HG02840 (cell line): ENCODE results near the gene SDC3.

Experiments
- ATAC-seq: cut with Tn5 transposase; IDR thresholded peaks from one replicate; pipeline ENCODE4 v1.9.1; 2021; ENCODE audit warnings: mild to moderate bottlenecking, moderate library complexity, moderate number of reproducible peaks; ENCODE audit not compliant: unreplicated experiment, low FRiP score

Gene SDC3

DNA sequence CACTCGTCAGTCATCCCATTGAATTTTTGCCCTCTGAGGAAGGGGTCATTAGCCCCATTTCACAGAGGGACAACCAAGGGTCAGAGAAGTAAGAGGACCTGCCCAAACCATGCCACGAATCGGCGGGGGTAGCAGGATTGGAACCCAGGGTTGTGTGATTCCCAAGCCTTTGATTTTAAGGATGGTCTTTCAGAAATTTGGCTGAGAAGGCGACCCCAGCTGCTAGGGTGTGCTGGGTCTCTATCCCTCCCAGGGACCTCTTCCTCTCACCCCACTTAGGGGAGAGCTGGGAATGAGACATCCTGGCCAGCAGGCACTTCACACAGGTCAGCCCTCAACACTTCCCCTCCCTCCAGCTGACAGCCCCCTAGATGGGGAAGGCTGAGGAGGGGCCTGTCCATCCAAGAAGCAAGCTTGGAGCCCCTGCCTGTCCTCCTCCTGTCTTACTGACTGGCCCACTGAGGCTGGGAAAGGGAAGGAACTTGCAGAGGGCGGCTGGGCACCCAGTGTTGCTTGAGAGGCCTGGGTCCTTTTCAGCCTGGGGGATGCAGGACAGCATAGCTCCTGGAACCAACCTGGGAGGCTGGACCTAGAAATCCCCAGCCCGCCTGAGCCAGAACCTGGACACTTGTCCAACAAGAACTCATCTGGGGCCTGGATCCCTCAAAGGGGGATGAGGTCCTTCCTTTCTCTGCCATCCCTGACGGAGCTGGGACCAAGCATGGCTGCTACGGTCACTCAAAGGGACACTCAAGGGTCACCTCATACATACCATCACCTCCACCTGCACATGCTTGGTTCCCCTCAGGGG is 1.7 kb downstream of the SDC3 start:
- ATAC-seq: no peak

DNA sequence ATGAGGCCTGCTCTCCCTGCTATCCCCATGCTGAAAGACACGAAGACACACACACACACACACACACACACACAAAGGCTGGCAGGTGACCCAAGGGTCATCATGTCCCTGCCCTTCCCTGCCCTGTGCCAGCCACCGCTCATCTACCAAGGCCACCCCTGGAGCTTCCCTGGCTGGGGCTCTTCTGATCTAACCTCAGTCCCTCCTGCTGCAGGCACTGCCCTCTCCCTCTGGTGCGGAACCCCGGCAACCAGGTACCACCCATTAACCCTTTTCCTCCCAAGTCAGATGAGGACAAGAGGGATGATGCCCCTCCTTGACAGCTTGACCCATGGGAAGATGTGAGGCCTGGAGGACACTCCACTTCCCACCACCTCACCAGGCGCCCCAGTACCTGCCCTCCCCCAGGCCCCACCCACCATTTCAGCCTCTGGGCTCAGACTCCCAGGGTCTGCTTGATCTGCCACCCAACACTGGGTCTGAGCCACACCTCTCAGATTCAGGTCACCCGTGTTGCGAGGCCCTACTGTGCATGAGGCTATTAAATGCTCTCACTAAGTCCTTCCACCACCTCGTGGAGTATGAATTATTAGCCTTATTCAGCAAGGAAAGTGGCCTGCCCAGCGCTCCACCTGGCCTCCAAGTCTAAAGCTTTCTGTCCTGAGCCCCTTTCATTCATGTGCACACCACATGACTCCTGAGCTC is 2.5 kb downstream of the SDC3 start:
- ATAC-seq: no peak

GRCh38 chr1:30905403-30905802 is 3.2 kb downstream of the SDC3 start:
- ATAC-seq: no peak

DNA sequence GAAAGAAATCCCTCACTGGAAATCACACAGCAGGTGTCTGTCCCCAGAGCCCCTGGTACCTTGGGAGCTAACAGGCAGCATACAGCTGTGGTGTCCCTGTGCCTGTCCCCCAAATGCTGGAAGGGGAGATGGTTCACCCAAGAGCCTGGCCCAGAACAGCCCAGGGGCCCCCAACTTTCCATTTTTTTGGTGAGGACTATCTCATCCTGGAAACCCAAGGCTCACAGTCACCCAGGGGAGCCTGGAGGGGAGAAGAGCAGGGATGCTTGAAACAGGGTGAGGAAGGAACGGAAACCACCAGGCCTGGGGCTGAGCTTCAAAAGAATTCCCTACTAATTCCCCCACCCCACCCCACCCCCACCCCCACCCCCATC is 3.6 kb downstream of the SDC3 start:
- ATAC-seq: no peak

- ATAC-seq: no peak
Measured at GRCh38 chr1:30904191-30904961, 4.2 kb downstream of the SDC3 start.

- ATAC-seq: no peak
Measured at GRCh38 chr1:30903343-30904034, 5.1 kb downstream of the SDC3 start.

DNA sequence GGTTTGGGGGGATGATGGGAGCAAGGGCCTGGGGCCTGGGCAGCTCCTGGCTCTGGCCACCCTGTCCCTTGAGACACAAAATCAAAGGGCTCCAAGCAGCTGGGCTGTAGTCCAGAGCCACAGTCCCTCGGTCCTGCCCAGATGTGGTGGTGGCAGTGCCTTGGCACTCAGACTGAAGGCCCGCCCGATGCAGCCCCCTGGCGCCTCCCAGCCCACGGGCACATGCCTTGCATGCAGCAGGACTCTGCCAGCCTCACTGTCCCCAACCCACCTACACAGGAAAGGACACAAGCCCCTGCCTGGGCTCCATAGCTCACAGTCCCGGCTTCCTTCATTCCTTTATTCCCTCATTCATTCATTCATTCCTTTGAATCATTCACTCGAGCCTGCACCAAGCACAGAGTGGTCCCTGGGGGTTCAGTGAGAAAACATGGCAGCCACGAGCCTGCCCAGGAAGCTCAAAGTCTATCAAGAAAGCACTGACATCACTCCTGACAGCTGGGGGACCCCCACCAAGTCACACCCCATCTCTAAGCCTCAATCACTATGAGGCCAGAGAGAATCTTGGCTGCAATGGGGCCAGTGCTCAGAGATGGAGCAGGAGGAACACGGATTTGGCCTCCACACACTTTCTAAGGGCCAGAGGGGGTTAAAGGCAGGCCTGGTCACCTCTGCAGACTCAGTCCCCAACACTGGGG is 5.8 kb downstream of the SDC3 start:
- ATAC-seq: no peak

DNA sequence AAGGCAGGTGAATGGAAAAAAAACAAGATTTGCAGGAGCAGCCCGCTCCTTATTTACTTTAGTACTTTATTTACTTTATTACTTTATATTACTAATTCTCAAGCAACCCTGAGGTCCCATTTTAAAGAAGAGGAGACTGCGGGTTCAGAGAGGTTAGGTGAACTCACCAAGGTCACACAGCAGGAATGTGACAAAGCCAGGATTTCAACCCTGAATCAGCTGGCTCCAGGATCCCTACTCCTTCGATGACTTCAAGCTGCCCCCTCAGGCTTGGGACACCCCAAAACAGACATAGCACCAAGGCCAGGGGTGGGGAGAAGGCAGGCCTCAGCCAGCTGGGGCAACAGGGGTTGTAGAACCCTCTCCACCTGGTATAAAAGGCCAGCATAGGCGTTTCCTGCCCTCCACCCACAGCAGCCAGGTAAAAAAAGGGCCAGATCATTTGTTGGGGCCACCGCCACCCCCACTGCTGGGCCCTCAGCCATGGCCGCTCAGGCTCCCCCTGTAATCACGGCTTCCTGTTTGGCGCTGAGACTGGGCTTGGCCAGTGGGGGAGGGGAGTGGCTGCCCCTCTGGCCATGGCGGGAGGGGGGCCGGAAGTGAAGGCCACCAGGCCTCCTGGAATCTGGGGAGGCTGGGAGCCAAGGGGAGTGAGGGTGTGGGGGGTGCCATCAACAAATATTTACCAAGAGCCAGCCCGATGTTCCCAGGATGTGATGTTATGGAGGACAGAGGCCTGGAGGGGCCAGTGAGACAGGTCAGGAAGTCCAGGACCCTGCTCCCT is 6.6 kb downstream of the SDC3 start:
- ATAC-seq: no peak

DNA sequence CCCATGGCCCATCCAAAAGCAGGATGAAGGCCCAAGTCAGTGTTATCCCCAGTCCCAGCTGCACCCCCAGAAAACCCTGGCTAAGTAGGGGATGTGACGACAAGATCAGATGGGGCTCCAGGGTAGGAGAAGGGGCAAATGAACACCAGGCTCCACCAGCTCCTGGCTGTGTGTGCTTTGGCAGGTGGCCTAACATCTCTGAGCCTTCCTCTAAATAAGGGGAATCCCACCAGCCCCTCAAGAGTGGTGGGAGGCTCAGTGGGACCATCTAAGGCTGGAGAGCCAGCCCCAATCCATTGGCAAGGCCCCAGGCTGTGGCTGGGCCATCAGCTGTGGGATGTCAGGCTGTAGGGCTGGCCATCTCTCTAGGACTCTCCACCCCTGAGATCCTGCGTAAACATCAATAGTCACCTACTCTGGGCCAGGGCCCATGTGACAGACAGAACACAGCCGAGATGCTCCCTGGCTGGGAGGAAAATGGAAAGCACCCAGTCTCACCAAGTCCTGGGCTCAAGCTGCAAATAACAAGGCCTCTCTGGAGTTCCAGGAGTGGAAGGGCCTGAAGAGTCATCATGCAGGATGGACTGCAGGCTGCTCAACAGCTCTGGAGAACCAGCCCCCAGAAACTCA is 7.5 kb downstream of the SDC3 start:
- ATAC-seq: no peak

GRCh38 chr1:30900486-30900885 is 8.1 kb downstream of the SDC3 start:
- no peak for ATAC-seq

DNA sequence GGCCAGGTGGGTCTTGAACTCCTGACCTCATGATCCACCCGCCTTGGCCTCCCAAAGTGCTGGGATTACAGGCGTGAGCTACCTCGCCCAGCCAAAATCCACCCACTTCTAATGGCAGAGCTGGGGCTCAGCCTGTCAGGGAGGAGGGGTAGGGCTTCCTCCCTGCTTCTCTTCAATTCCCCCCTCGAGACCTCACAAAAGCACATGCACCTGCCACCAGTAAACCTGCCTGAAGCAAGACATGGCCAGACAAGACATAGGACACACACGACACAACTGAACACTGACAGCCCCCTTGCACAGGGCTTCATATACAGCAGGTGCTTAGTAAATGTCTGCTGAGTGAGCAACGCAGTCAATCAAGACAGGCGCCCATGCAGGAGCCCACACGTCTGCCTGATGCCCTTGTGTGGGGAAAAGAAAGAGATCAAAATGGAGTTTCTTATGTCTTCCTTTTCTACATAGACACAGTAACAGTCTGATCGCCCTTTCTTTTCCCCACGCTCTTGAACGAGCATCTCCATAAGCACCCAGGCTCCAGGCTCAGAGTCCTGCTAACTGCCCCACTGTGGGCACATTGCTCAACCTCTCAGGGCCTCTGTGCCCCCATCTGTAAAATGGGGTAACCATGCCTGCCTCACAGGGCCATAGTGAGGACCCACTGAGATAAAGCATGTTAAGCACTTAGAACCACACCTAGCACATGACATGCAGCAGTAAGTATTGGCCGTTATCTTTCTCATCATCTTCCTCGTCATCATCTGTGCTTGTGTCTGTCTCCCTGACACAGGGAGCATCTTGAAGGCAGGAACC is 8.8 kb downstream of the SDC3 start:
- ATAC-seq: no peak

DNA sequence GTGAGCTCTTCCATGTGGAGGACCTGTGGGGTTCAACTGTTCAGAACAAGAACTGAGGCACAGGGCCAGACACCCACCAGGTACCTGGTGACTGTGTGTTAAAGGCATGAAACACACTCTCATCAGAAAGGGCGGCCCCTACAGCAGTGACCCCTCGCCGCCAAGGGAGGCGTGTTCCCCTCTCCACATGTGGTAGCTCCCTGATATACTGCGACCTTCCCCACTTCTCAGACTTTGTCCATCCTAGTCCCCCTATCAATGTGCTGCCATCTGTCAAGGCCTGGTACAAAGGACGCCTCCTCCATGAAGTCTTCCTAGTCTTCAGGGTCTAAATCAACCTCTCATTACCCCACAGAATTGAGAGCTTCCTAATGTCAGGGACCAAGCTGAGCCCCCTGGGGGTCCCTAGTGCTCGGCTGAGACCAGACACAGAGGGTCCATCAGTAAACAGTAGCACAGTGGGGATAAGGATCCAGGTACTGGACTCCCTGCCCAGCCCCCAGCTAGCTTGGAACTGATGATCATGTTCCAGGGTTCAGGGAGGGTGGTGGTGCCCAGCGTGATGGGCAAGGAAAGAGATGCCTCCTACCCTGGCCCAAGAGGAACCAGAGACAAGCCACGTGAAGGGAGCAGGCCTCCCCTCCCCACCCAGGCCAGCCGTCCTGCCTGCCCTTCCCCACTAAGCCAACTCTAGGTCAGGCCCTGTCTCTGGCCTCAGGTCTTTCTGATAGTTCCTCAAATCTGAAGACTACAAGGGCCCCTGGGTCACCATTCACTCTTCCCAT is 10.3 kb downstream of the SDC3 start:
- no peak for ATAC-seq

DNA sequence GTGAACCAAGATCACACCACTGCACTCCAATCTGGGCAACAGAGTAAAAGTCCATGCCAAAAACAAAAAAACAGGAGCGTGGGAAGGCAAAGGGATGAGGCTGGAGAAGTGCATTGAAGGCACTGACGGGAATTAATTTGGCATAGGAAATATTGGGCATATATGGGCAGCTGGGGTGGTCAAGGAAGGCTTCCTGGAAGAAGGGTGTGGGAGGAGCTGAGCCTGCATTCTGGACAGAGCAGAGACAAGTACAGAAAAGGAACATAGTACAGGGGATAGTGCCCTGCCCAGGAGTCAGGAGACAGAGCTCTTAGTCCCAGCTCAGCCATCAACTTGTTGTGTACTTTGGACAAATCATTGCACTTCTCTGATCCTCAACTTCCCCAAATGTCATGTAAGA is 11.7 kb downstream of the SDC3 start:
- ATAC-seq: no peak

DNA sequence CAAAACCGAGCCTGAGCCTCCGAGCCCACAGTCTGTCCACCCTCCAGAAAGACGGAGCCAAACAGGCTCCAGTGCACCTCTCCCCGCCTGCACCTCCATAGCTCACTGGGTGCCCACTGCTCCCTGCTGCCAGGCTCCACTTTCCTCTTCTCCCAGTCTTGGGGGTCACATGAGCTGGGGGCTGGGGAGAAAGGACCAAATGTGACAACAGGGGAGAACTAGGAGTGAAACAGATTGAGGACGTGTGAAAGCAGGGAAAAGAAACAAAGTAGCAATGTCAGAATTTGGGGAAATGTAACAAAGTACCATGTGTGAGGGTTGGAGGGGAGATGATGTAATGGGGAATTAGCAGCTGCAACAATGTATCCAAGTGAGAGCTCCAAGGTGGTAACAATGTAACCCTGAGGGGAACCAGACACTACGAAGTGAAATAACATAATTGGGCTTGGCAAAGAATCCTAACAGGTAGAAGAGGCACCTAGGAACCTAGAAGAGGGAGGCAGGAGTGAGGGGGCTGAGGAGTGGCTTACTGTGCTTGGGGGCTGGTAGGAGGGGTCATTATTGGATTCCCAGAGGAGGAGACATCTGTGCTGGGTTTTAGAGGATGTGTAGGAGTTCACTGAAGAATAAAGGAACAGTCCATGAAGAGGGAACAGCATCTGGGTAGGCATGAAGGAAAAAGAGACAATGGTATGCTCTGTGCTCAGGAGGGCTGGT is 12.5 kb downstream of the SDC3 start:
- ATAC-seq: no peak

GRCh38 chr1:30895382-30895943 is 13.1 kb downstream of the SDC3 start:
- no peak for ATAC-seq

DNA sequence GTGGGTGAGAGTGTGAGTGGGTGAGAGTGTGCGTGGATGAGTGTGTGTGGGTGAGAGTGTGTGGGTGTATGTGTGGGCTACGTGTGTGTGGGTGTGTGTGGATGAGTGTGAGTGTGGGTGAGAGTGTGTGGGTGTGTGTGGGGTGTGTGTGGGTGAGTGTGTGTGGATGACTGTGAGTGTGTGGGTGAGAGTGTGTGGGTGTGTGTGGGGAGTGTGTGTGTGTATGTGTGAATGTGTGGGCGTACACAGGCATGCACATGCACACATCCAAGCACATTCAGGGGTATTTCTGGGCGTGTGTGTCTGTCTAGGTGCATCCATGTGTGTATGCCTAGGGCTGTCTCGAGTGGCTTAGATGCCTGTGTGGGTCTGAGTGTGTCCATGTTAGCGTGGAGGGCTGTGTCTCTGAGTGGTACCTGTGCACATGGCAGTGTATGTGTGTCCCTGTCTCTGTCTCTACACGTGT is 14.0 kb downstream of the SDC3 start:
- ATAC-seq: no peak
